Measurements from ENCODE around the gene CAMKK2.

GRCh38 chr12:121277374-121277759 is 19.1 kb downstream of the CAMKK2 start:
- TF ChIP-seq POLR2A (IDR thresholded peaks at IDR 0.05; ENCODE audit: low read depth, low read length) = no peak
- TF ChIP-seq POLR2AphosphoS5 (IDR thresholded peaks at IDR 0.05; ENCODE audit: low read depth, low read length) = no peak
- no peak for TF ChIP-seq SPI1 (IDR thresholded peaks at IDR 0.05; ENCODE audit: low read depth, low read length)
- no peak for TF ChIP-seq TAF1 (IDR thresholded peaks at IDR 0.05; ENCODE audit: low read depth, low read length)
- no peak for TF ChIP-seq POU2F2 (IDR thresholded peaks at IDR 0.05; ENCODE audit: low read depth, low read length)
- no peak for TF ChIP-seq PAX5 (IDR thresholded peaks at IDR 0.05; ENCODE audit: insufficient read depth, low read length, severe bottlenecking)
